Measurements from ENCODE around the gene CFAP299.
"Not testable (repeated sequence)": the region's sequence is repeated elsewhere in the genome, so short reads cannot be mapped to it uniquely, and the experiment has no call there.

Gene CFAP299

DNA sequence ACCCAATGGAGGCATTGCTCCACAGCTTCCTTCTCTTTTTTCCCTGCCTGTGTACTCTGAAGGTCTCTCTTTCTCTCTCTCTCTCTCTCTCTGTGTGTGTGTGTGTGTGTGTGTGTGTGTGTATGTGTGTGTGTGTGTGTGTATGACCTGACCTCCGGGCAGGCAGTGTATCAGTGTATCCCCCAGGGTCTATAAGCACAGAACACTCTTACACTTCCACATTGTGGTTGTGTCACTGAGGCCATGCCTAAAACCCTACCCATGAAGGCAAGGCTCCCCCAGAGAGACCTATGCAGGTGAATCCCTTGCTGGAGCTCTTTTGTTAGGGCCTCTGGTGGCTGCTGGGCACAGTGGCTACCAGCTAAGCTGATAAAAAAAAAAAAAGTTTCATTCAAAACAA, 394.6 kb downstream of the CFAP299 start:
- DNase-seq (ENCODE audit: low read depth), result no peak

DNA sequence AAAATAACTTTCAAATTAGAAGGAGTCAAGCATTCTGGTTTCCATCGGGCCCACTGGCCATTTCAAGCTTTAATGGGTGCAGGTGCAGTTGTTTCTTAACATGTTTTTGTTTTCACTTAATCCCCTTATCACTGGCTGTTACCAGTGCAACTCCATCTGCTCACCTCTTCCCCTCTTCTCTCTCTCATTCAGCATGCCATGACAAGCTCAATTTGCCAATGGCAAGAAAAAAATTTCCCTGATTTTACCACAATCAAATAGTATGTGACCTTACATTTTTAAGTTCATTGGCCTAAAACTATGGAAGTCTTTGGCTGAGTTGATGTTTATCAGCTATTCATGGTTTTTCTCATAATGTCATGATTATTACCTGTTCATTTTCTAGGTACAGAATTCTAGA, 395.9 kb downstream of the CFAP299 start:
- no peak for DNase-seq (ENCODE audit: low read depth)

DNA sequence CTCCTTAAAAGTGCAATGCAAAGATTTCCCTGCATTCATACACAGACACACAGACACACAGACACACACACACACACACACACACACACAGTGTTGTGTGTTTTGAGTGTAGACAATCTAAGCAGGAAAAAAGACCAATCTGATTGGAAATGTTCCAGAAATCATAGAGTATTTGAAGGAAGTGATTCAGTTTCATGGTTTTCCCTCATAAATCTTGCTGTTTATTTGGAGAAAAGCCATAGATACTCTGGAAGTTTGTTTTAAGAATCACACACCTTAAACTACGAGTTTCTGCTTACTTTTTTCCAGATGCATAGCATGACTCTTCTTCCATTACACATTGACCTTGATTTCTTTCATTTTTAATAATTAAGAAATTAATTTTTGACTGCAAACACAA, 396.5 kb downstream of the CFAP299 start:
- no peak for DNase-seq (ENCODE audit: low read depth)

DNA sequence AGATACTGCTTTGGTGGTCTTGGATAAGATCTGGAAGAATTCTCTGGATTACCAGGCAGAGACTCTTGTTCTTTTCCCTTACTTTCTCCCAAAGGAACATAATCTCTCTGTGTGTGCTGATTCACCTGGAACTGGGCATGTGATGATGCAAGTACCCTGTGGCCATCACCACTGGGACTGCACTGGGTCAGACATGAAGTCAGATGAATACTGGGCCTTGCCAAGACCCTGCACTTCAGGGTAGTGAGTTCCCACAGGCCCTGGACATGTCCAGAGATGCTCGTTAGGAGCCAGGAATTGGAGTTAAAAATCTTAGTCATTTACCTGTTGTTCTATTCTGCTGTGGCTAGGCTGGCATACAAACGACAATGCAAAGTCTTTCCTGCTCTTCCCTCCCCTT, 404.8 kb downstream of the CFAP299 start:
- DNase-seq (ENCODE audit: low read depth), result no peak

DNA sequence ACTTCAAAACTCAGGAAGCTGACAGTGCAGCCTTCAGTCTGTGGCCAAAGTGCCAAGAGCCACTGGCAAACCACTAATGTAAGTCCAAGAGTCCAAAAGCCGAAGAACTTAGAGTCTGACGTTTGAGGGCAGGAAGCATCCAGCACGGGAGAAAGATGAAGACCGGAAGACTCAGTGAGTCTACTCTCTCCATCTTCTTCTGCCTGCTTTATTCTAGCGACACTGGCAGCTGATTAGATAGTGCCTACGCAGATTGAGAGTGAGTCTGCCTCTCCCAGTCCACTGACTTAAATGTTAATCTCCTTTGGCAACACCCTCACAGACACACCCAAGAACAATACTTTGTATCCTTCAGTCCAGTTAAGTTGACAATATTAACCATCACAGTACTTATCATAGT, 414.0 kb downstream of the CFAP299 start:
- not testable (repeated sequence) for DNase-seq (ENCODE audit: low read depth)

DNA sequence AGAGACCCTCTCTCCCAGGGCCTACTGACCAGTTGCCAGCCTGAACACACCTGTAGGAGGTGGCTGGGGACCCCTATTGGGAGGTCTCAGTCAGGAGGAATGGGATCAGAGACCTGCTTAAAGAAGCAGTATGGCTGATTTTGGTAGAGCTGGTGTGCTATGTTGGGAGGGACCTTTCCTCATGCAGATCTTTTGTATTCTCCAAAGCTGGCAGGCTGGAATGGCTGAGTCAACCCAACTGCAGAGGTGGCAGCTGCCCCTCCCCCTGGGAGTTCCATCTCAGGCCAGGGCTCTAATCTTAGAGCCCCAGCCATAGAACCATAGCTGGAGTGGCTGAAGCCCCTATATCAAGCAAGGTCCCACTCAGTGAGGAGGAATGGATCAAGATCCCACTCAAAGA, 415.7 kb downstream of the CFAP299 start:
- no peak for DNase-seq (ENCODE audit: low read depth)

DNA sequence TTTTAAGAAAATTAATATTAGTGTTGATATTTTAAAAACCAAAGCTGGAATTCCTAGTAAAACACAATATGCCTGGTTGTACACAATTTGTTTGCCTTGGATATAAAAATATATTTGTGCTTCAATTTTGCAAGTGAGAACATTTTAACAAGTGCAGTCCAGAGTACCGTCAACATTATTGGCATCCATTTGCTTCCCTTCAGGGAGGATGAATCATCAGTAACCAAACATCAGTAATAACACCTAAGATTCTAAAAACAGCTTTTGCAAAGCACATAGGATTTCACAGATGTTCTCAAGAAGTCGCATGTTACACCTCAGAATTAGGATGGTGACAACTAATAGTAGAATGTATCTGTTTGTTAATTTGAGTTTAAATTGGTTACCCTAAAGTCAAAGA, 432.4 kb downstream of the CFAP299 start:
- no peak for DNase-seq (ENCODE audit: low read depth)

DNA sequence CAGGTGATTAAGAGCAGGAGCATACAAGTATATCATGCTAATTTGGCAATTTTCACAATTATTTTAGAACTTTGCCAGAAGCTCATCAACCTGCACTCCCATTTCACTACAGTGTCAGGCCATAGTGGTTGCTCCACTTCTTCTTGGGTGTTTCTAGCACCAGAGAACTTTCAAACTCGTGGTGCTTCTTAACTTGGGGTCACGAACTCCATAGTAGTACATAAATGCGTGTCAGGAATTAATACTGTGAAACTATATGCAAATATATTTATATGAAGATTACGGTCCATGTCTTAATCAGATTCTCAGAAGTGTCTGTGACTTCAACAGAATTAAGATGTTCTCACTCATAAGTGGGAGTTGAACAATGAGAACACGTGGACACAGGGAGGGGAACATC, 440.6 kb downstream of the CFAP299 start:
- DNase-seq (ENCODE audit: low read depth), result no peak

DNA sequence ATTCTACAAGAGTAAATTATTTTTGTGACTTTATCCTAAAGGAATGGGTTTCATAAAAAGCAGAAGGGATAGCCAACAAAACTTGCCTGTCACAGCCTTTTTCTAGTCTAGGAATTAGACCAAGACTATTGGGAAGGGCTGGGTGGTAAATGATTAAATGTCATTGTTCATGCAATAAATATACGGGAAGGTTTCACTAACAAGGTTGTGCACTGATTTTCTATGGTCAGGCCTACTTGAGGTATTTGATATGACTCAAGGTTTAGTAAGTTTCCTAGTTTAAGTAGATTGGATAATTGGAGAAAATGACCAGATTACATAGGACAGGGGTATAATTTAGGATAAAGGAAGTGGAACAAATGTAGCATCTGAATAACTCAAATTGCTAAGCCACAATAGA, 445.9 kb downstream of the CFAP299 start:
- no peak for DNase-seq (ENCODE audit: low read depth)

DNA sequence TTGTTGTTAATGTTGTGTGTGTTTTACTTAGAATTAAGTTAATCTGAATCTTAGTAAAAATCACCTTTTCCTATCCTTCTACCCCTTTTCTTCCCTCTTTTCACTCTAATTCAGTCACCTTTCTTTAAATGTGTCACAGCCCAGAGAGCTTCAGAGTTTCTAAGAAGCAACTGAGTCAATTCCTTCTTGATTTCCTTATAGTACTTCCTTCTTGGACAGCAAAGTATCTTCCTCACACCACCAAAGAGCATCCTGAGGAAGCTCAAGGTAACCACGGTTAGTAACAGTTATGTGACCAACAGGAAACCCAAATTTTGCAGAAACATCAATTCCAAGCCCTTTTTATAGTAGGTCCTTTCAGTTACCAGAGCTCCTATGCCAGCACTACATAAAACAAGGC, 451.8 kb downstream of the CFAP299 start:
- DNase-seq (ENCODE audit: low read depth), result no peak

DNA sequence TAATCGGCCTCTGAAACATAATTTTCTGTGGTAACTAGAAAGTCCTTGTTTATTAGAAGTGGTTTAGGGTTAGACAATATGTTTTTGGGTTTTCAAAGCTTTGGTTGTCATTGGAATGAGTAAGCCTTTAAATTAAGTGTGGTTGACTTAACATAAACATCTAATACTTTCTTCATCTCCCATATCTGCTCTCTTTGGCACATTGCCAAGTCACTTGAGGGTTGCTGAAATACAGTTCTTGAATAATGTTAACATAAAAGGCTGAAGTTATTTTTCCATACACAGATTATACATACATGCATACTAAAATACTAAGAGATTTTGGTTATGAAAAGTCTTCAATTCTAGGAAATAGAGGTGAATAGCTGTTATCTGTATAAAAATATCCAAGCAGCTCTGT, 453.3 kb downstream of the CFAP299 start:
- no peak for DNase-seq (ENCODE audit: low read depth)

DNA sequence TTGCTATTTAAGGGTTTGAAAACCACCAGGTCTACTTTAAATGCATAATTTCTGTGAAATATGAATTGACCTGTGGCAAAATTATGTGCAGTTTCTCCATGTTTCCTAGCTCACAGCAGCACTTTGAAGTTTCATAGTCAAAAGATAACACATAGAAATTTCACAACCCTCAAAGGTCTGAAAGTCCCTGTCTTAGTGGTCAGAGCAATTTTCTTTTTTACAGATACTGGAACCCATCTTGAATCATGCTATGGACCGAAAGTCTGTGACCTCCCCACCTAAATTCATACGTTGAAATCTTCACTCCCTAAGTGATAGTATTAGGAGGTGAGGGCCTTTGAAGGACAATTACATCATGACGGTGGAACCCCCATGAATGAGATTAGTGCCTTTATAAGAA, 454.6 kb downstream of the CFAP299 start:
- no peak for DNase-seq (ENCODE audit: low read depth)

DNA sequence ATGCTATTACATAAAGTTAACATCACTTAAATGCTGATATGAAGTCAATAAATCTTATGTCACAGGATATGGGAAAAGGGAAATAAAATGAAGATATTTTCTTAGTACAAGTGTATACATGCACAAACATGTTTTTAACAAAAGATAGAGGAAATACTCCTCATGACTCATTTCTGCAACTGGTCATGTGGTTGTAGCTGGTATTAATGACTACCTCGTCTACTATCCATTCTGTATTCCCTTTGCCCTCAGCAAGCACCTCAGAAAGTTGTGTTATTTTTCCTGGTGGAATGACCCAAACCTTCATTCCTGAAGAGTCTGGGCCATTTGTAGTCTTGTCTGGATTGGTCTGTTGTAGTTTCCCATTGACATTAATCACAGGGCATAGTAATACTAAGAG, 458.1 kb downstream of the CFAP299 start:
- not testable (repeated sequence) for DNase-seq (ENCODE audit: low read depth)

DNA sequence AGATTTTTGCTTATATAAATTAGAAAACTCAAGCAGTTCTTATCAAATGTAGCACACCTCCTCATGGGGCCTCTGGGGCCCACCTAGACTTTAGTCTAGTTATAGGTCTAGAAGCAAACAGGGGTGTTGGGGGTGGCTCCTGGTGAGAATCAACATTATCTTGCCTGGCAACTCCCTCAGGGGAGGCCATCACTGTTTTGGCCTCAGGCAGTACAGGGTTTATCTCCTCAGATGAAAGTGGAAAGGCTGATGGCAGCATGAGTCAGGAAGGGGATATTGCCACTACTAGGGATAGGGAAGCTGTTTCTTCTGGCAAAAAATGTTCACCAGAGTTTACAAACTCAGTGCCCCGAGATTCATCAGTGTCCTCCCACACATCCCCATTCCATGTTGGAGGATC, 462.6 kb downstream of the CFAP299 start:
- no peak for DNase-seq (ENCODE audit: low read depth)

DNA sequence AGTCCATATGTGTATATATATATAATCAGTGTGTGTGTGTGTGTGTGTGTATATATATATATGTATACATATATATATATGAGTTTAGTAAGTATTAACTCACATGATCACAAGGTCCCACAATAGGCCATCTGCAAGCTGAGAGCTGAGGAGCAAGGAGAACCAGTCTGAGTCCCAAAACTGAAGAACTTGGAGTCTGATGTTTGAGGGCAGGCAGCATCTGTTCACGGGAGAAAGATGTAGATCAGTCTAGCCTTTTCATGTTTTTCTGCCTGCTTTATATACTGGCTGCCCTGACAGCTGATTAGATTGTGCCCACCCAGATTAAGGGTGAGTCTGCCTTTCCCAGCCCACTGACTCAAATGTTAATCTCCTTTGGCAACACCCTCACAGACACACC, 465.2 kb downstream of the CFAP299 start:
- DNase-seq (ENCODE audit: low read depth), result not testable (repeated sequence)

DNA sequence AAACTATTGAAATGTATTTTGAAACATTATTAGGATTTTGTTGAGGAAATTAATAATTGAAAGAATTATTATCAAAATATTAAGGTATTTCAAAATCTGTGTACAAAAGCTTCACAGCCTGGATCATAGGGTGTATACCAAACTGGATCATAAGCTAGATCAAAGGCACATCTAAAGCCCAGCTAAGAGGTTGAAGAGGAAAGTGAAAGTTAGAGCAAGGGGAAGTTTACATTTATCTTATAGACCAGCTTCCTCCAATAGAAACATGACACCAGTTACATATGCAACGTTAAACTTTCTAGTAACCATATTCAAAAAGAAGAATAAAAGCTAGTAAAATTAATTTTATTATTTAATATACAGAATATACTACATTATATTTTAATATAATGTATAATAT, 467.8 kb downstream of the CFAP299 start:
- DNase-seq (ENCODE audit: low read depth), result no peak

DNA sequence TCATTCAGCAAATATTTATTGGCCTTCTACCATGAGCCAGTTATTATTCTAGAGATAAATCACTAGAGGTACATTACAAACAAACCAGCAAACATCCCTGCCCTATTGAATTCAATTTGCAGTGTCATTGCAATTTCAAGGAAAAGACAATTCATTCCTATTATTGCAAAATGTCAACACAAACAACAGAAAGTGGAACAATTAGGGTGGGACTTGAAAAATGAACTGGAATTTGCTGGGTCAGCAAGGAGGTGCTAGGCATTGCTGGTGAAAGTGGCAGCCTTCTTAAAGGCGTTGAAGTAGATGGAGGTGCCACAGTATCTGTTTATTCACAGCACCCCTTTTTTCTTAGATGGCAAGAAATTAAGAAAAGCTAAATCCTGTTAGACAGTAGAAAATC, 470.9 kb downstream of the CFAP299 start:
- DNase-seq (ENCODE audit: low read depth), result no peak

DNA sequence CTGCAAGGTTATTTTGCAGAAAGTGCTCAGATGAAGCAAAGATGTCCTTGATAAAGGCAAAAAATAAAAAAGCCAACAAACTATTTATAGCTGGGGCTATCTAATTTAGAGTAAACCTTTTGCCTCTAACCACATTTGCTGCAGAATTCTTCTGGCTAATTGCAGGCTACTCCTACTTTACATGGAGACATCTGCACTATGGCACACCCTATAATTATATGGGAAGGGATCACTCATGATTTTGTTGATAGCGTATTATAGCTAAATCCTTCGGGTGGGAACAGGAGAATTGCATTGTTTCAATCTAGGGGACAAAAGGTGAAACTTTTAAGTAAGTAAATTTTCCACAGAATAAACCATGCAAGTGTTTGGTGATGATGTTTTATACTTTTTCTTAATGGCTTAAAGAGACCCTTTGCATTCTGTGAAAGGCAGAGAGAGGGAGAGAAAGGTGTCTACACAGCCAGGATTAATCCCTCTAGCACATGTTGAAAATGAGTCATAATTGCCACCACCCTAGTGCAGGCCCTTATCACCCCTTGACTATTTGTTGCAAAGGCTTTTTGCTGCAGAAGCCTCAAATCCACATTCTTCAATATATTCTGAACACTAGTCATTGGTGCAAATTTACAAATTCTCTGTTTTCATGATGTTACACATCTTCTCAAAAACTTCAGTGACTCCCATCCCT, 473.7 kb downstream of the CFAP299 start:
- no peak for DNase-seq (ENCODE audit: low read depth)

DNA sequence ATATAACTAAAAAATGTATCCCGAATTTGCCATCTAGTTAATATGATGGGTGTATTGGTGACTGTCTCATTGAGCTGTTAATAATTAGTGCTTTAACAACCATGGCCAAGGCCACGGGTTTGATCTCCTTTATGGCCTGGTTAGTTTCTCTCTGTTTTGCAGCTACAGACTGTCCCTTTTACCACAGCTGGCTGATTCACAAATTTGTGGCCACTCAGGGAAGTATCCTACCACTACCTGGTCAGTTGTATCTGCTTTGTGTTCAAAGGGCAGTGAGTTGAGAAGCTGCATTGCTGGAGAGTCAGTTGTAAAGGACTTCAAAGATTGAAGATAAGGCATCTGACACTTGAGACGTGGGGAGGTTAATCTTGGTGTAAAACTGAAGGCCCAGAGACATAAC, 475.9 kb downstream of the CFAP299 start:
- no peak for DNase-seq (ENCODE audit: low read depth)

DNA sequence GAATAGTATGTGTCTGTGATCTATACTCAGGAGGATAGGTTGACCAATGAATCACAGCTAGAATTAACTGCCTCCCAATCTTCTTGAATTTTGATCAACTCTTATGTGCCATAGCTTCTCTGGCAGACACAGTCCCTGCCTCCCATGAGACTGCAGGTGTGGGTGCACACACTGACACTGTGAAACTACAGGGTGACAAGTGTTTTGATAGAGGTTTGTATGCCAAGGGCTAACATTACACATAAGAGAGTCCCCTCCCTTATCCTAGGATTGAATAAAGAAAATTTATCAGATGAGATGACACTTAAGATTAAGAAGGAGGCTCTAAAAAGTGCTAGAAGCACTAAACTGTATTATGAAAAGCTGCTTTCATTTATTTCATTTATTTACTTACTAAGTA, 476.6 kb downstream of the CFAP299 start:
- DNase-seq (ENCODE audit: low read depth), result no peak

DNA sequence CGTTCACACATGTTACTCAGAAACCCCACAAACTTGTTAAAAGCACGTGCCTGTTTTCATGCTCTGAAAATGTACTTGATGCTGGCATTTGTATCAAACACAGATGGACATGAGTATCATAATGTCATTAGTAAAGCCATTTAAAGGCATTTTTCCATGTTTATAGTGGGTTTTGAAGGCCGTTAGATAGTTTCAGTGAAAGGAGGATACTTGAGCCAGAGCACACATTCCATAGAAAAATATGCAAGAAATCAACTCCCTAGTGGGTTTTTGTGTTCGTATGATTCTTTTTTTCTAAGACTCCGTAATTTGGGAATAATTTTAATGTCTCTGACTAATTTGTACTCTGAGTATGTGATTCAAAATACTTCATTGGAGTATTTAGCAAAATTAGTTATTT, 478.7 kb downstream of the CFAP299 start:
- DNase-seq (ENCODE audit: low read depth), result no peak

DNA sequence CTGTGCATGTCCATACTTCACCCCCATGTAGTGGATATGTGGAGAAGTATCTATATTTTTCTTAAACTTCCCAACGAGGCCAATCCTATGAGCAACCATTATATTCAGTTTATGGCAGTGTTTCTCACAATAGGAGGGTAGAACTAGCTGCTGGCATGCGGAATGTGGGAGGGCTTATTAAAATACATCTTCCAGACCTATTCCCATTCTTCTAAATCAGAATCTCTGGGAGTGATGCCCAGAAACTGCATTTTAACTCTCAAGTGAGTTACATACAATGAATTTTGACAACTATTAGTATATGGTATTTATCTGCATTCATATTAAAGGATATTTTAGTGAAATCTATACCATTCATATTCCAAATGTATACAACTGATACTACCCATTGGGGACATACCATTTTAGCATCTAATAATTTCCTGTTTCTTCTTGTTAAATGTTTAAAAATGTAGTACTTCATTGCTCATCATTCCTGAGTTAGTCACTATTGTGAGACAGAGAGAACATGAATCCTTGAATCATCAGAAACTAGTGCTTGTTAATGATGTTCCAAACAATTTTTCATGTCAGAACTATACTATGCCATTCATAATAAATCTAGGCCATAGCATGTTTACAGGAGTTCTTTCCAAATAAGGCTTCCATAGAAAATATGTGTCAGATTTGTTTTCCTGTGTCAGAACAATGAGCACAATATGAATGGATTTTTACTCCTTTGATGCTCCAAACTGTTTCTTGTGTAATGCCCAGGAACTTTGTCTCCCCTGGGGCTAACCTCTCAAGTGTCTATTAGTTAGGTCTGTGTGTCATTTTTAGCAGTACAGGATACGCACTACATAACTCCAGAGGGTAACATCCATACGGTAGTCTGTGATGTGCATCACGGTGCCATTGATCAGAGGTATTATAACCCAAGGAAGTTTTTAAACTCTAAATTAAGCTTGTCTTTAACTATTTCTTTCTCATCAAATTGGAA, 496.1 kb downstream of the CFAP299 start:
- no peak for DNase-seq (ENCODE audit: low read depth)

DNA sequence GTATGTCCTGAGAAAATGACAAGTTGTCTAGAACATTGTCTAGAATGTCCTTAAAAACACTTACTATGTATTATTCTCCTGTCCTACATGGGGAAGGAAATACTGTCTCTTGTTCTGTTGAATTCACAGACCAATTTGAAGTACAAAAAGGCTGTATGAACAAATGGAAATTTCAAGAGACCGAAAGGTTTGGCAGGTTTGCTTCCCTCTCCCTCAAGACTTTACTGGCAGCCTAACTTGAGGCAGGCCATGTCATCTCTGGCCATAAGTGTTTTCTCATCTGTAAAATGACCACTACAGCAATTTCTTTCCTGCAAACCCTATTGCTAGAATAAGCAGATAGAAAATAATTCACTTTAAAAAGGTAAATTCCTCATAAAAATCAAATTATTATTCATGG, 503.8 kb downstream of the CFAP299 start:
- no peak for DNase-seq (ENCODE audit: low read depth)

DNA sequence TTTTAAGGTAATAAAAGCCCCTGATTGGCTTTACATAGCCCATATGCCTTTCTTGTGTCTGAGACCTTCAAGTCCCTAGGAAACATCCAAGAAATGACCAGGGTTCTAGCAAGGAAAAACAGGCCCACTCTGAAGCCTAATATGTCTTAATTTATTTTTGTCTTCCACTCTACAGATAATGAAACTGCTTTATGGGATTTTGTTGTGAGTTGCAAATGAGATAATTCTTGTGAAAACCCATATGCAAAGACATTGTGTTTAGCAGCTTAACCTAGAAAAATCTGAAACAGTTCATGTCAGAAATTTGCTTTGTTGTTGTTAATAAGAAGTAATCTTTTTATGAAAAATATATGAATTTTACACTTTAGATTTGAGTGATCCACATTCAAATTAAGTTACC, 504.3 kb downstream of the CFAP299 start:
- DNase-seq (ENCODE audit: low read depth), result no peak

Data from stimulated activated CD8-positive, alpha-beta memory T cell treated with anti-CD3 and anti-CD28 coated beads, Interleukin-15, amount 100 ng/mL, for 24 hours (primary cell).